ENCODE results near the gene LSM12.

GRCh38 chr17:44097110-44097958, 30.9 kb upstream of the LSM12 start:
- TF ChIP-seq CTCF (IDR thresholded peaks at IDR 0.05) (no peak), EZH2 (IDR thresholded peaks at IDR 0.05) (no peak)

Data from neural progenitor cell (in vitro differentiated cells).